ENCODE data around the gene RNF10. TPM values are rescaled to one million over a fixed set of nuclear protein-coding genes. Genes with fewer than 3 reads are reported as not detected.

Gene RNF10
- total RNA-seq, 1 donor from 2014 or later, result 181 TPM

- Mint-ChIP-seq H3K4me1 (ENCODE audit: low read depth) (no peaks in the 10 kb centered on the region), H3K36me3 (ENCODE audit: low read depth) (peaks cover 47% of the 10 kb centered on the region)
Measured at GRCh38 chr12:120562906-120563305, 28.8 kb downstream of the RNF10 start.

GRCh38 chr12:120563495-120563894 is 29.3 kb downstream of the RNF10 start:
- peaks cover 45% of the 10 kb centered on the region for H3K36me3 Mint-ChIP-seq (ENCODE audit: low read depth)
- H3K9me3 Mint-ChIP-seq, result no peaks in the 10 kb centered on the region
- no peaks in the 10 kb centered on the region for H3K27me3 Mint-ChIP-seq (ENCODE audit: insufficient read depth)
- intact Hi-C loops (cut with micrococcal nuclease), result no loop called here
- H3K4me3 Mint-ChIP-seq, result no peak overlapping the region
- no peak for DNase-seq (ENCODE audit: low spot score)
- no peaks in the 10 kb centered on the region for H3K4me1 Mint-ChIP-seq (ENCODE audit: low read depth)
- no peak overlapping the region for H3K27ac Mint-ChIP-seq

More at GRCh38 chr12:120562906-120563305, 28.8 kb downstream of the RNF10 start:
- H3K4me3 Mint-ChIP-seq, result no peak overlapping the region
- intact Hi-C loops (cut with micrococcal nuclease), result no loop called here
- DNase-seq (ENCODE audit: low spot score), result no peak
- no peaks in the 10 kb centered on the region for H3K9me3 Mint-ChIP-seq
- no peaks in the 10 kb centered on the region for H3K27me3 Mint-ChIP-seq (ENCODE audit: insufficient read depth)
- peak overlapping the region; percentile 7 for H3K27ac Mint-ChIP-seq

- H3K36me3 Mint-ChIP-seq (ENCODE audit: low read depth), result peaks cover 50% of the 10 kb centered on the region
- DNase-seq (ENCODE audit: low spot score), result no peak
- no peaks in the 10 kb centered on the region for H3K9me3 Mint-ChIP-seq
- H3K4me3 Mint-ChIP-seq, result no peak overlapping the region
- H3K4me1 Mint-ChIP-seq (ENCODE audit: low read depth), result no peaks in the 10 kb centered on the region
- no peaks in the 10 kb centered on the region for H3K27me3 Mint-ChIP-seq (ENCODE audit: insufficient read depth)
- no peak overlapping the region for H3K27ac Mint-ChIP-seq
- intact Hi-C loops (cut with micrococcal nuclease), result no loop called here
Measured at GRCh38 chr12:120571299-120571698, 37.1 kb downstream of the RNF10 start.

- no peak for DNase-seq (ENCODE audit: low spot score)
- H3K36me3 Mint-ChIP-seq (ENCODE audit: low read depth), result peaks cover 60% of the 10 kb centered on the region
- H3K27ac Mint-ChIP-seq, result no peak overlapping the region
Measured at GRCh38 chr12:120573560-120573959, 39.4 kb downstream of the RNF10 start.

GRCh38 chr12:120574106-120574505 is 40.0 kb downstream of the RNF10 start:
- Mint-ChIP-seq H3K27ac (no peak overlapping the region), H3K4me3 (no peak overlapping the region), H3K36me3 (ENCODE audit: low read depth) (peaks cover 60% of the 10 kb centered on the region), H3K9me3 (no peaks in the 10 kb centered on the region), H3K4me1 (ENCODE audit: low read depth) (no peaks in the 10 kb centered on the region), H3K27me3 (ENCODE audit: insufficient read depth) (no peaks in the 10 kb centered on the region)
- DNase-seq (ENCODE audit: low spot score), result no peak
- intact Hi-C loops (cut with micrococcal nuclease), result no loop called here

More at GRCh38 chr12:120573560-120573959, 39.4 kb downstream of the RNF10 start:
- H3K4me3 Mint-ChIP-seq, result no peak overlapping the region
- intact Hi-C loops (cut with micrococcal nuclease), result no loop called here
- H3K9me3 Mint-ChIP-seq, result no peaks in the 10 kb centered on the region
- H3K27me3 Mint-ChIP-seq (ENCODE audit: insufficient read depth), result no peaks in the 10 kb centered on the region
- no peaks in the 10 kb centered on the region for H3K4me1 Mint-ChIP-seq (ENCODE audit: low read depth)

- intact Hi-C loops (cut with micrococcal nuclease), result no loop called here
- H3K36me3 Mint-ChIP-seq (ENCODE audit: low read depth), result peaks cover 41% of the 10 kb centered on the region
Measured at GRCh38 chr12:120579179-120579578, 45.0 kb downstream of the RNF10 start.

GRCh38 chr12:120580787-120581723 is 46.9 kb downstream of the RNF10 start, which contains the start of gene POP5:
Gene POP5 (minus strand): TSS chr12:120581402. CDS start chr12:120581362, 40 bp downstream.
- intact Hi-C loops (cut with micrococcal nuclease), result loop anchor here (1.0 to 5.0 kb wide), 9 partner anchors 46 to 716 kb away; partner anchors contain the start of genes C12orf43, CAMKK2, COX6A1 and MLEC
- H3K4me3 Mint-ChIP-seq, result peak within 1 kb of the TSS; percentile 98
- peaks cover 36% of the 10 kb centered on the region for H3K4me1 Mint-ChIP-seq (ENCODE audit: low read depth)
- peaks cover 18% of the 10 kb centered on the region for H3K27me3 Mint-ChIP-seq (ENCODE audit: insufficient read depth)
- DNase-seq (ENCODE audit: low spot score), result peak; percentile 95
- peaks cover 28% of the 10 kb centered on the region for H3K36me3 Mint-ChIP-seq (ENCODE audit: low read depth)
- H3K9me3 Mint-ChIP-seq, result no peaks in the 10 kb centered on the region
- peak within 1 kb of the TSS; percentile 89 for H3K27ac Mint-ChIP-seq

More at GRCh38 chr12:120579179-120579578, 45.0 kb downstream of the RNF10 start:
- no peak for DNase-seq (ENCODE audit: low spot score)
- Mint-ChIP-seq H3K27ac (no peak overlapping the region), H3K4me3 (peak overlapping the region; percentile 98), H3K9me3 (no peaks in the 10 kb centered on the region), H3K4me1 (ENCODE audit: low read depth) (peaks cover 36% of the 10 kb centered on the region), H3K27me3 (ENCODE audit: insufficient read depth) (peaks cover 10% of the 10 kb centered on the region)

GRCh38 chr12:120581998-120582397 is 47.8 kb downstream of the RNF10 start:
- no peak for DNase-seq (ENCODE audit: low spot score)
- peaks cover 24% of the 10 kb centered on the region for H3K27me3 Mint-ChIP-seq (ENCODE audit: insufficient read depth)
- intact Hi-C loops (cut with micrococcal nuclease), result loop anchor here (1.0 to 5.0 kb wide), 10 partner anchors 47 to 715 kb away; partner anchors contain the start of genes C12orf43, CAMKK2, COX6A1 and MLEC
- peak overlapping the region; percentile 89 for H3K27ac Mint-ChIP-seq
- H3K4me1 Mint-ChIP-seq (ENCODE audit: low read depth), result peaks cover 36% of the 10 kb centered on the region
- no peaks in the 10 kb centered on the region for H3K9me3 Mint-ChIP-seq
- H3K4me3 Mint-ChIP-seq, result peak overlapping the region; percentile 98
- H3K36me3 Mint-ChIP-seq (ENCODE audit: low read depth), result peaks cover 19% of the 10 kb centered on the region

GRCh38 chr12:120583478-120584030 is 49.4 kb downstream of the RNF10 start:
- H3K27me3 Mint-ChIP-seq (ENCODE audit: insufficient read depth), result peaks cover 24% of the 10 kb centered on the region
- H3K4me3 Mint-ChIP-seq, result peak overlapping the region; percentile 70
- no peaks in the 10 kb centered on the region for H3K9me3 Mint-ChIP-seq
- H3K36me3 Mint-ChIP-seq (ENCODE audit: low read depth), result peaks cover 9% of the 10 kb centered on the region
- H3K4me1 Mint-ChIP-seq (ENCODE audit: low read depth), result peaks cover 36% of the 10 kb centered on the region
- intact Hi-C loops (cut with micrococcal nuclease), result loop anchor here (1.0 to 5.0 kb wide), 9 partner anchors 57 to 714 kb away; partner anchors contain the start of genes ACADS, C12orf43, CABP1 and CAMKK2
- H3K27ac Mint-ChIP-seq, result peak overlapping the region; percentile 9
- DNase-seq (ENCODE audit: low spot score), result peak; percentile 68

GRCh38 chr12:120584343-120585149 is 50.4 kb downstream of the RNF10 start:
- Mint-ChIP-seq H3K4me1 (ENCODE audit: low read depth) (peaks cover 36% of the 10 kb centered on the region), H3K27me3 (ENCODE audit: insufficient read depth) (peaks cover 24% of the 10 kb centered on the region), H3K36me3 (ENCODE audit: low read depth) (peaks cover 5% of the 10 kb centered on the region), H3K9me3 (no peaks in the 10 kb centered on the region), H3K27ac (no peak overlapping the region), H3K4me3 (peak overlapping the region; percentile 45)
- peak; percentile 31 for DNase-seq (ENCODE audit: low spot score)
- intact Hi-C loops (cut with micrococcal nuclease), result loop anchor here (1.0 to 5.0 kb wide), 5 partner anchors 56 to 713 kb away; partner anchors contain the start of genes C12orf43, CABP1, CAMKK2 and SPPL3

- DNase-seq (ENCODE audit: low spot score), result no peak
- intact Hi-C loops (cut with micrococcal nuclease), result no loop called here
Measured at GRCh38 chr12:120586206-120586605, 52.0 kb downstream of the RNF10 start.

GRCh38 chr12:120586860-120587259 is 52.7 kb downstream of the RNF10 start:
- intact Hi-C loops (cut with micrococcal nuclease), result no loop called here
- peaks cover 28% of the 10 kb centered on the region for H3K27me3 Mint-ChIP-seq (ENCODE audit: insufficient read depth)
- no peak overlapping the region for H3K27ac Mint-ChIP-seq
- H3K4me1 Mint-ChIP-seq (ENCODE audit: low read depth), result peaks cover 16% of the 10 kb centered on the region
- H3K36me3 Mint-ChIP-seq (ENCODE audit: low read depth), result no peaks in the 10 kb centered on the region
- no peak for DNase-seq (ENCODE audit: low spot score)
- no peak overlapping the region for H3K4me3 Mint-ChIP-seq
- no peaks in the 10 kb centered on the region for H3K9me3 Mint-ChIP-seq

More at GRCh38 chr12:120586206-120586605, 52.0 kb downstream of the RNF10 start:
- H3K4me1 Mint-ChIP-seq (ENCODE audit: low read depth), result peaks cover 22% of the 10 kb centered on the region
- peaks cover 24% of the 10 kb centered on the region for H3K27me3 Mint-ChIP-seq (ENCODE audit: insufficient read depth)
- H3K4me3 Mint-ChIP-seq, result no peak overlapping the region
- no peak overlapping the region for H3K27ac Mint-ChIP-seq
- H3K36me3 Mint-ChIP-seq (ENCODE audit: low read depth), result peaks cover under 1% of the 10 kb centered on the region
- no peaks in the 10 kb centered on the region for H3K9me3 Mint-ChIP-seq

Measured in activated T-helper 1 cell treated with anti-CD3 and anti-CD28 coated beads, Interleukin-12 subunit alpha, Interleukin-12 subunit beta, Interleukin-2, Interleukin-4 antibody, amounts not matched to agents 30 ng/mL and 10 ng/mL and 1 ng/mL, durations not matched to agents 14 hours and 24 hours and 36 hours (primary cell).